ENCODE data around the gene MAN2A1. TPM values are rescaled to one million over a fixed set of nuclear protein-coding genes. Genes with fewer than 3 reads are reported as not detected.

Gene MAN2A1
- polyA plus RNA-seq, 1 donor from 2014 or later, result 5.7 TPM

GRCh38 chr5:109878887-109879286 lies 189.2 kb downstream of the MAN2A1 start:
- Histone ChIP-seq H3K27me3 (ENCODE audit: insufficient read depth, low read depth, low read length) (no peaks in the 10 kb centered on the region), H3K9ac (ENCODE audit: low read length) (no peak overlapping the region), H3K36me3 (ENCODE audit: insufficient read depth, low read length) (no peaks in the 10 kb centered on the region), H3K79me2 (replicated peaks; ENCODE audit: insufficient read depth, low read length) (no peaks in the 10 kb centered on the region), H3K4me3 (ENCODE audit: low read length) (no peak overlapping the region), H4K20me1 (ENCODE audit: insufficient read depth) (no peaks in the 10 kb centered on the region), H2AFZ (ENCODE audit: low read depth, low read length) (no peak overlapping the region), H3K27ac (ENCODE audit: low read length) (no peak overlapping the region), H3K4me2 (ENCODE audit: low read length) (no peak overlapping the region), H3K9me2 (ENCODE audit: insufficient read depth, low read length) (no peaks in the 10 kb centered on the region), H3K9me3 (ENCODE audit: low read length) (no peaks in the 10 kb centered on the region), H3F3A (ENCODE audit: insufficient read depth, low read length, poor library complexity, severe bottlenecking) (no peaks in the 10 kb centered on the region)
- TF ChIP-seq CTCF (IDR thresholded peaks at IDR 0.05; ENCODE audit: poor library complexity, severe bottlenecking) (no peak), TAF1 (IDR thresholded peaks at IDR 0.05; ENCODE audit: low read depth) (no peak), SMC3 (conservative IDR thresholded peaks at IDR 0.05; ENCODE audit: poor library complexity) (no peak), EP300 (conservative IDR thresholded peaks at IDR 0.05; ENCODE audit: poor library complexity, severe bottlenecking) (no peak), POLR2AphosphoS5 (IDR thresholded peaks at IDR 0.05) (no peak), MXI1 (conservative IDR thresholded peaks at IDR 0.05; ENCODE audit: poor library complexity, severe bottlenecking) (no peak), REST (IDR thresholded peaks at IDR 0.05; ENCODE audit: borderline replicate concordance) (no peak), RAD21 (conservative IDR thresholded peaks at IDR 0.05) (no peak), EZH2 (IDR thresholded peaks at IDR 0.05; ENCODE audit: borderline replicate concordance, insufficient read depth, low read length, poor library complexity, severe bottlenecking) (no peak)

- no peak overlapping the region for H3K9ac ChIP-seq (ENCODE audit: low read length)
- H3K27me3 ChIP-seq (ENCODE audit: insufficient read depth, low read depth, low read length), result no peaks in the 10 kb centered on the region
- TF ChIP-seq POLR2AphosphoS5 (IDR thresholded peaks at IDR 0.05), result no peak
- TF ChIP-seq CTCF (IDR thresholded peaks at IDR 0.05; ENCODE audit: poor library complexity, severe bottlenecking), result no peak
- no peak for TF ChIP-seq RAD21 (conservative IDR thresholded peaks at IDR 0.05)
- TF ChIP-seq EP300 (conservative IDR thresholded peaks at IDR 0.05; ENCODE audit: poor library complexity, severe bottlenecking), result no peak
- TF ChIP-seq SMC3 (conservative IDR thresholded peaks at IDR 0.05; ENCODE audit: poor library complexity), result no peak
- TF ChIP-seq MXI1 (conservative IDR thresholded peaks at IDR 0.05; ENCODE audit: poor library complexity, severe bottlenecking), result no peak
- no peak for TF ChIP-seq EZH2 (IDR thresholded peaks at IDR 0.05; ENCODE audit: borderline replicate concordance, insufficient read depth, low read length, poor library complexity, severe bottlenecking)
- TF ChIP-seq REST (IDR thresholded peaks at IDR 0.05; ENCODE audit: borderline replicate concordance), result no peak
- H2AFZ ChIP-seq (ENCODE audit: low read depth, low read length), result no peak overlapping the region
- H3K79me2 ChIP-seq (replicated peaks; ENCODE audit: insufficient read depth, low read length), result no peaks in the 10 kb centered on the region
- no peaks in the 10 kb centered on the region for H3F3A ChIP-seq (ENCODE audit: insufficient read depth, low read length, poor library complexity, severe bottlenecking)
- H3K4me3 ChIP-seq (ENCODE audit: low read length), result no peak overlapping the region
- H4K20me1 ChIP-seq (ENCODE audit: insufficient read depth), result no peaks in the 10 kb centered on the region
- H3K9me2 ChIP-seq (ENCODE audit: insufficient read depth, low read length), result no peaks in the 10 kb centered on the region
- no peak overlapping the region for H3K4me2 ChIP-seq (ENCODE audit: low read length)
- no peak overlapping the region for H3K27ac ChIP-seq (ENCODE audit: low read length)
- H3K36me3 ChIP-seq (ENCODE audit: insufficient read depth, low read length), result no peaks in the 10 kb centered on the region
- H3K9me3 ChIP-seq (ENCODE audit: low read length), result no peaks in the 10 kb centered on the region
These were observed 191.4 kb downstream of the MAN2A1 start for GRCh38 chr5:109880907-109881685.

Measured in neural cell (in vitro differentiated cells).